ENCODE measurements around the gene OR1M1. TPM values are rescaled to one million over a fixed set of nuclear protein-coding genes. Genes with fewer than 3 reads are reported as not detected.
"Not testable (repeated sequence)": the region's sequence is repeated elsewhere in the genome, so short reads cannot be mapped to it uniquely, and the experiment has no call there.

The OR1M1 gene
- total RNA-seq, 4 donors from 2014 or later, result not detected

- WGBS, 2 donors (ENCODE audit: low coverage in 1 of 2), result 81 to 85% methylated on average over 3 to 4 of the region's 5 CpGs
- no peaks in the 10 kb centered on the region for H3K9me3 ChIP-seq
- peaks cover 36% of the 10 kb centered on the region for H3K27me3 ChIP-seq
- no peak overlapping the region for H3K27ac ChIP-seq
- H3K4me1 ChIP-seq, result no peaks in the 10 kb centered on the region
- no peak overlapping the region for H3K4me3 ChIP-seq
- ATAC-seq, result no peak
- TF ChIP-seq, protein P1, sequence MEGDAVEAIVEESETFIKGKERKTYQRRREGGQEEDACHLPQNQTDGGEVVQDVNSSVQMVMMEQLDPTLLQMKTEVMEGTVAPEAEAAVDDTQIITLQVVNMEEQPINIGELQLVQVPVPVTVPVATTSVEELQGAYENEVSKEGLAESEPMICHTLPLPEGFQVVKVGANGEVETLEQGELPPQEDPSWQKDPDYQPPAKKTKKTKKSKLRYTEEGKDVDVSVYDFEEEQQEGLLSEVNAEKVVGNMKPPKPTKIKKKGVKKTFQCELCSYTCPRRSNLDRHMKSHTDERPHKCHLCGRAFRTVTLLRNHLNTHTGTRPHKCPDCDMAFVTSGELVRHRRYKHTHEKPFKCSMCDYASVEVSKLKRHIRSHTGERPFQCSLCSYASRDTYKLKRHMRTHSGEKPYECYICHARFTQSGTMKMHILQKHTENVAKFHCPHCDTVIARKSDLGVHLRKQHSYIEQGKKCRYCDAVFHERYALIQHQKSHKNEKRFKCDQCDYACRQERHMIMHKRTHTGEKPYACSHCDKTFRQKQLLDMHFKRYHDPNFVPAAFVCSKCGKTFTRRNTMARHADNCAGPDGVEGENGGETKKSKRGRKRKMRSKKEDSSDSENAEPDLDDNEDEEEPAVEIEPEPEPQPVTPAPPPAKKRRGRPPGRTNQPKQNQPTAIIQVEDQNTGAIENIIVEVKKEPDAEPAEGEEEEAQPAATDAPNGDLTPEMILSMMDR (IDR thresholded peaks at IDR 0.05), result no peak
- TF ChIP-seq POLR2A (IDR thresholded peaks at IDR 0.05) (no peak), EP300 (IDR thresholded peaks at IDR 0.05) (no peak), POLR2AphosphoS5 (IDR thresholded peaks at IDR 0.05) (no peak)
- no peaks in the 10 kb centered on the region for H3K36me3 ChIP-seq
These were observed 43.3 kb upstream of the OR1M1 start for GRCh38 chr19:9043524-9043923.

- no peak for ATAC-seq
- no peaks in the 10 kb centered on the region for H3K4me1 ChIP-seq
- no peaks in the 10 kb centered on the region for H3K36me3 ChIP-seq
- WGBS, 2 donors (ENCODE audit: low coverage in 1 of 2), result 78 to 81% methylated on average over 3 of the region's 3 CpGs
- H3K4me3 ChIP-seq, result no peak overlapping the region
- TF ChIP-seq POLR2AphosphoS5 (IDR thresholded peaks at IDR 0.05), result no peak
- H3K9me3 ChIP-seq, result no peaks in the 10 kb centered on the region
- H3K27ac ChIP-seq, result no peak overlapping the region
- peaks cover 33% of the 10 kb centered on the region for H3K27me3 ChIP-seq
These were observed 42.4 kb upstream of the OR1M1 start for GRCh38 chr19:9044449-9044848.

- 62 to 79% methylated on average over 3 to 4 of the region's 4 CpGs for WGBS, 2 donors (ENCODE audit: low coverage in 1 of 2)
- no peak for ATAC-seq
These were observed 40.2 kb upstream of the OR1M1 start for GRCh38 chr19:9046694-9047093.

DNA sequence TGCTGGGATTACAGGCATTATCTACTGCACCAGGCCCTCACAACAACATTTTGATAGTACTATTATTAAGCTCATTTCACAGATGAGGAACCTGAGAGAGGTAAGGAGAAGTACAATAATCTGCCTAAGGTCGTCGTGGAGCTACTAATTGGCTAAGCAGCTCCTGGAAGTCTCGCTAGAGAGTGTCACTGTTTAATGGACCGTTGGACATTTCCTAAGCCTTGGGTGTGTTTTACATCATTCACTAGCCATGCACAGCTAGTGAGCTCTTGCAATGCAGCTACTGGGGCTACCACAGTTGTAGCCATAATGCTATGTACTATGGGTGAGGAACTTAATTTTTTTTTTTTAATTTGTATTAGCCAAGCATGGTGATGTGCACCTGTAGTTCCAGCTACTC is 34.0 kb upstream of the OR1M1 start:
- no peaks in the 10 kb centered on the region for H3K36me3 ChIP-seq
- no peaks in the 10 kb centered on the region for H3K9me3 ChIP-seq
- no peak for TF ChIP-seq EP300 (IDR thresholded peaks at IDR 0.05)
- TF ChIP-seq POLR2A (IDR thresholded peaks at IDR 0.05), result no peak
- TF ChIP-seq, protein P1 (IDR thresholded peaks at IDR 0.05), result no peak
- no peak for TF ChIP-seq POLR2AphosphoS5 (IDR thresholded peaks at IDR 0.05)
- no peak overlapping the region for H3K4me3 ChIP-seq
- H3K4me1 ChIP-seq, result no peaks in the 10 kb centered on the region
- 83 to 96% methylated on average over 4 of the region's 4 CpGs for WGBS, 2 donors (ENCODE audit: low coverage in 1 of 2)
- H3K27me3 ChIP-seq, result peaks cover 19% of the 10 kb centered on the region
- ATAC-seq, result no peak
- no peak overlapping the region for H3K27ac ChIP-seq

More at GRCh38 chr19:9046694-9047093, 40.2 kb upstream of the OR1M1 start:
- no peak overlapping the region for H3K27ac ChIP-seq
- H3K27me3 ChIP-seq, result peaks cover 26% of the 10 kb centered on the region
- H3K9me3 ChIP-seq, result no peaks in the 10 kb centered on the region
- no peaks in the 10 kb centered on the region for H3K4me1 ChIP-seq
- TF ChIP-seq POLR2AphosphoS5 (IDR thresholded peaks at IDR 0.05), result no peak
- H3K36me3 ChIP-seq, result no peaks in the 10 kb centered on the region
- no peak overlapping the region for H3K4me3 ChIP-seq

DNA sequence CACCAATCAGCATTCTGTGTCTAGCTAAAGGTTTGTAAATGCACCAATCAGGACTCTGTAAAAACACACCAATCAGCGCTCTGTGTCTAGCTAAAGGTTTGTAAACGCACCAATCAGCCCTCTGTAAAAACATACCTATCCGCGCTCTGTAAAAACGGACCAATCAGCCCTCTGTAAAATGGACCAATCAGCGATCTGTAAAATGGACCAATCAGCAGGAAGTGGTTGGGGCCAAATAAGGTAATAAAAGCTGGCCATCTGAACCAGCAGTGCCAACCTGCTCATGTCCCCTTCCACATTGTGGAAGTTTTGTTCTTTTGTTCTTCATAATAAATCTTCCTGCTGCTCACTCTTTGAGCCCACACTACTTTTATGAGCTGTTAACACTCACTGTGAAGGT is 33.2 kb upstream of the OR1M1 start:
- H3K36me3 ChIP-seq, H3K4me3 ChIP-seq, ATAC-seq, H3K27ac ChIP-seq, H3K9me3 ChIP-seq, H3K4me1 ChIP-seq: not testable (repeated sequence)
- peaks cover 14% of the 10 kb centered on the region for H3K27me3 ChIP-seq
- WGBS, 2 donors (ENCODE audit: low coverage in 1 of 2), result 83 to 96% methylated on average over 4 to 6 of the region's 6 CpGs

GRCh38 chr19:9054207-9054606 is 32.7 kb upstream of the OR1M1 start:
- ATAC-seq, result no peak
- 79% methylated on average over 5 to 6 of the region's 8 CpGs for WGBS, 2 donors (ENCODE audit: low coverage in 1 of 2)

More at GRCh38 chr19:9054207-9054606, 32.7 kb upstream of the OR1M1 start:
- H3K9me3 ChIP-seq, result no peaks in the 10 kb centered on the region
- TF ChIP-seq, protein P1 (IDR thresholded peaks at IDR 0.05), result no peak
- TF ChIP-seq POLR2A (IDR thresholded peaks at IDR 0.05) (no peak), EP300 (IDR thresholded peaks at IDR 0.05) (no peak)
- no peaks in the 10 kb centered on the region for H3K36me3 ChIP-seq
- no peak overlapping the region for H3K4me3 ChIP-seq
- no peaks in the 10 kb centered on the region for H3K4me1 ChIP-seq
- H3K27ac ChIP-seq, result no peak overlapping the region
- peaks cover 14% of the 10 kb centered on the region for H3K27me3 ChIP-seq

Data from gastroesophageal sphincter (tissue), 4 donors.